ENCODE results near the gene WDR81. TPM values are rescaled to one million over a fixed set of nuclear protein-coding genes. Genes with fewer than 3 reads are reported as not detected.
A peak's percentile ranks its signal among the peaks of the same experiment; 100 is the strongest.
"Not testable (repeated sequence)": the region's sequence is repeated elsewhere in the genome, so short reads cannot be mapped to it uniquely, and the experiment has no call there.

The WDR81 gene
- total RNA-seq, 1 donor from 2014 or later, result 9.3 TPM

- no peaks in the 10 kb centered on the region for H3K36me3 ChIP-seq
- no peak for DNase-seq
- no peak overlapping the region for H3K4me3 ChIP-seq
- no peak overlapping the region for H3K27ac ChIP-seq (replicated peaks)
- no peaks in the 10 kb centered on the region for H3K9me3 ChIP-seq (replicated peaks)
- intact Hi-C loops (cut with micrococcal nuclease), result no loop called here
- H3K27me3 ChIP-seq (ENCODE audit: low read depth), result peaks cover 17% of the 10 kb centered on the region
- TF ChIP-seq CTCF (IDR thresholded peaks at IDR 0.05; ENCODE audit: borderline replicate concordance), result no peak
- H3K4me1 ChIP-seq, result peaks cover 8% of the 10 kb centered on the region
Measured at GRCh38 chr17:1758807-1759206, 34.3 kb downstream of the WDR81 start.

- DNase-seq, result no peak
- Histone ChIP-seq H3K4me3 (no peak overlapping the region), H3K36me3 (no peaks in the 10 kb centered on the region), H3K9me3 (replicated peaks) (no peaks in the 10 kb centered on the region), H3K4me1 (peaks cover 16% of the 10 kb centered on the region), H3K27ac (replicated peaks) (no peak overlapping the region), H3K27me3 (ENCODE audit: low read depth) (peaks cover 17% of the 10 kb centered on the region)
- intact Hi-C loops (cut with micrococcal nuclease), result no loop called here
- TF ChIP-seq CTCF (IDR thresholded peaks at IDR 0.05; ENCODE audit: borderline replicate concordance), result no peak
Measured at GRCh38 chr17:1759529-1759928, 35.0 kb downstream of the WDR81 start.

GRCh38 chr17:1762233-1762900 lies 37.9 kb downstream of the WDR81 start:
- intact Hi-C loops (cut with micrococcal nuclease), result no loop called here
- Histone ChIP-seq H3K27ac (replicated peaks) (peak overlapping the region; percentile 85), H3K4me3 (peak overlapping the region; percentile 65), H3K4me1 (peaks cover 34% of the 10 kb centered on the region), H3K36me3 (no peaks in the 10 kb centered on the region), H3K9me3 (replicated peaks) (no peaks in the 10 kb centered on the region), H3K27me3 (ENCODE audit: low read depth) (peaks cover 22% of the 10 kb centered on the region)
- no peak for TF ChIP-seq CTCF (IDR thresholded peaks at IDR 0.05; ENCODE audit: borderline replicate concordance)
- DNase-seq, result peak; percentile 61

GRCh38 chr17:1762901-1763898 lies 38.7 kb downstream of the WDR81 start:
- Histone ChIP-seq H3K36me3 (no peaks in the 10 kb centered on the region), H3K27ac (replicated peaks) (peak overlapping the region; percentile 85), H3K4me1 (peaks cover 34% of the 10 kb centered on the region), H3K9me3 (replicated peaks) (no peaks in the 10 kb centered on the region), H3K4me3 (peak overlapping the region; percentile 65), H3K27me3 (ENCODE audit: low read depth) (peaks cover 25% of the 10 kb centered on the region)
- intact Hi-C loops (cut with micrococcal nuclease), result no loop called here
- TF ChIP-seq CTCF (IDR thresholded peaks at IDR 0.05; ENCODE audit: borderline replicate concordance), result no peak
- DNase-seq, result peak; percentile 46

- Histone ChIP-seq H3K27ac (replicated peaks) (peak overlapping the region; percentile 85), H3K9me3 (replicated peaks) (no peaks in the 10 kb centered on the region), H3K27me3 (ENCODE audit: low read depth) (peaks cover 31% of the 10 kb centered on the region), H3K36me3 (no peaks in the 10 kb centered on the region), H3K4me3 (peak overlapping the region; percentile 65), H3K4me1 (peaks cover 34% of the 10 kb centered on the region)
- no peak for TF ChIP-seq CTCF (IDR thresholded peaks at IDR 0.05; ENCODE audit: borderline replicate concordance)
- intact Hi-C loops (cut with micrococcal nuclease), result no loop called here
- DNase-seq, result peak; percentile 74
Measured at GRCh38 chr17:1764284-1764683, 39.8 kb downstream of the WDR81 start.

GRCh38 chr17:1764705-1765104 lies 40.2 kb downstream of the WDR81 start:
- Histone ChIP-seq H3K4me1 (peaks cover 34% of the 10 kb centered on the region), H3K4me3 (peak overlapping the region; percentile 65), H3K27ac (replicated peaks) (peak overlapping the region; percentile 85), H3K27me3 (ENCODE audit: low read depth) (peaks cover 33% of the 10 kb centered on the region)
- H3K9me3 ChIP-seq (replicated peaks); H3K36me3 ChIP-seq; DNase-seq; intact Hi-C loops (cut with micrococcal nuclease): not testable (repeated sequence)

Measured in left ventricle myocardium inferior (tissue), 1 donor.